ENCODE data around the gene GSE1.

GSE1 gene

GRCh38 chr16:85722128-85722893, 109.2 kb downstream of the GSE1 start:
- DNase-seq (ENCODE audit: low spot score), result no peak
- no peak for TF ChIP-seq CTCF (IDR thresholded peaks at IDR 0.05; ENCODE audit: extremely low read depth, missing control alignments)

- no peak for TF ChIP-seq CTCF (IDR thresholded peaks at IDR 0.05; ENCODE audit: extremely low read depth, missing control alignments)
- DNase-seq (ENCODE audit: low spot score), result no peak
Observed at GRCh38 chr16:85724126-85724879, 111.2 kb downstream of the GSE1 start.

GRCh38 chr16:85724936-85725335, 111.8 kb downstream of the GSE1 start:
- TF ChIP-seq CTCF (IDR thresholded peaks at IDR 0.05; ENCODE audit: extremely low read depth, missing control alignments), result no peak
- DNase-seq (ENCODE audit: low spot score), result no peak
